Measurements from ENCODE around the gene TARS1.

DNA sequence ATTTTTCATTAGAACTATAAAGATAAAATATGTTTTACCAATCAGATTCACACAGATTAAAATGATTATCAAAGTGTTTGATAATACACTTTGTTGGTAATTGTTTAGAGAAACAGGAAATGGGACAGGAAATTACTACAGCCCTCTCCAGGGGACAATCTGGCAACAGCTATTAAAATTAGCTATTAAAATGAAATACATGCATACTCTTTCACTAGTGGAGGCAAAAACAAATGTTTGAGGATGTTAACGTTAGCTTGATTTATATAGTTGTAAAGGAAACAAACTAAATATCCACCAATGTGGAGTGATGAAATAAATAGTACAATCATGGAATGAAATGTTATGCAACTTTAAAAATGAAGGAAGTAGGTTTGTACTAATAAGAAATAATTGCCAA lies 53.7 kb downstream of the TARS1 start:
- TF ChIP-seq CTCF (IDR thresholded peaks at IDR 0.05): no peak
- TF ChIP-seq, protein P1, sequence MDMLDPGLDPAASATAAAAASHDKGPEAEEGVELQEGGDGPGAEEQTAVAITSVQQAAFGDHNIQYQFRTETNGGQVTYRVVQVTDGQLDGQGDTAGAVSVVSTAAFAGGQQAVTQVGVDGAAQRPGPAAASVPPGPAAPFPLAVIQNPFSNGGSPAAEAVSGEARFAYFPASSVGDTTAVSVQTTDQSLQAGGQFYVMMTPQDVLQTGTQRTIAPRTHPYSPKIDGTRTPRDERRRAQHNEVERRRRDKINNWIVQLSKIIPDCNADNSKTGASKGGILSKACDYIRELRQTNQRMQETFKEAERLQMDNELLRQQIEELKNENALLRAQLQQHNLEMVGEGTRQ (IDR thresholded peaks at IDR 0.05): no peak
- no peak for TF ChIP-seq POLR2A (IDR thresholded peaks at IDR 0.05; ENCODE audit: low read length)
- TF ChIP-seq KDM1A (IDR thresholded peaks at IDR 0.05; ENCODE audit: low read depth): no peak
- no peak for TF ChIP-seq MAZ (IDR thresholded peaks at IDR 0.05; ENCODE audit: borderline replicate concordance, low read depth, low read length)
- TF ChIP-seq, protein P2, sequence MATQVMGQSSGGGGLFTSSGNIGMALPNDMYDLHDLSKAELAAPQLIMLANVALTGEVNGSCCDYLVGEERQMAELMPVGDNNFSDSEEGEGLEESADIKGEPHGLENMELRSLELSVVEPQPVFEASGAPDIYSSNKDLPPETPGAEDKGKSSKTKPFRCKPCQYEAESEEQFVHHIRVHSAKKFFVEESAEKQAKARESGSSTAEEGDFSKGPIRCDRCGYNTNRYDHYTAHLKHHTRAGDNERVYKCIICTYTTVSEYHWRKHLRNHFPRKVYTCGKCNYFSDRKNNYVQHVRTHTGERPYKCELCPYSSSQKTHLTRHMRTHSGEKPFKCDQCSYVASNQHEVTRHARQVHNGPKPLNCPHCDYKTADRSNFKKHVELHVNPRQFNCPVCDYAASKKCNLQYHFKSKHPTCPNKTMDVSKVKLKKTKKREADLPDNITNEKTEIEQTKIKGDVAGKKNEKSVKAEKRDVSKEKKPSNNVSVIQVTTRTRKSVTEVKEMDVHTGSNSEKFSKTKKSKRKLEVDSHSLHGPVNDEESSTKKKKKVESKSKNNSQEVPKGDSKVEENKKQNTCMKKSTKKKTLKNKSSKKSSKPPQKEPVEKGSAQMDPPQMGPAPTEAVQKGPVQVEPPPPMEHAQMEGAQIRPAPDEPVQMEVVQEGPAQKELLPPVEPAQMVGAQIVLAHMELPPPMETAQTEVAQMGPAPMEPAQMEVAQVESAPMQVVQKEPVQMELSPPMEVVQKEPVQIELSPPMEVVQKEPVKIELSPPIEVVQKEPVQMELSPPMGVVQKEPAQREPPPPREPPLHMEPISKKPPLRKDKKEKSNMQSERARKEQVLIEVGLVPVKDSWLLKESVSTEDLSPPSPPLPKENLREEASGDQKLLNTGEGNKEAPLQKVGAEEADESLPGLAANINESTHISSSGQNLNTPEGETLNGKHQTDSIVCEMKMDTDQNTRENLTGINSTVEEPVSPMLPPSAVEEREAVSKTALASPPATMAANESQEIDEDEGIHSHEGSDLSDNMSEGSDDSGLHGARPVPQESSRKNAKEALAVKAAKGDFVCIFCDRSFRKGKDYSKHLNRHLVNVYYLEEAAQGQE (IDR thresholded peaks at IDR 0.05): no peak
- TF ChIP-seq JUNB (IDR thresholded peaks at IDR 0.05): no peak
- no peak for TF ChIP-seq NR3C1 (IDR thresholded peaks at IDR 0.05)
- no peak for TF ChIP-seq SMC3 (IDR thresholded peaks at IDR 0.05)

All from A549 (cell line).